Spleen (tissue), 7 donors: ENCODE results near the gene VENTX.

Source experiments
- CTCF ChIP-seq, 11 experiments: fragments of 200-600 bp in 7 of 11; fragments of 450-650 bp in 4 of 11; sonication (generic) in 4 of 11; IDR thresholded peaks in 8 of 11; conservative IDR thresholded peaks in 3 of 11; 1 replicate in 7 of 11; 2 replicates in 4 of 11; pipeline versions ENCODE4 v1.4.0 to v1.8.0; 2016 to 2021; ENCODE audit warnings: antibody characterized with exemption in 11 of 11, inconsistent platforms in 4 of 11, mild to moderate bottlenecking in 1 of 11
- POLR2AphosphoS5 ChIP-seq, 3 donors: sonication (generic); formaldehyde crosslinking; IDR thresholded peaks; one replicate each; pipeline ENCODE4 v1.5.1; 2017; ENCODE audit warnings: antibody characterized with exemption in 3 of 3
- donor health status: DM: no; HTN: no; CAD: no; lungs with moderate emphysema.
- donor health status: DM: no; HTN: no; CAD: no.
- donor health status: DM: no; HTN: no; CAD: no.

- no peak for TF ChIP-seq CTCF (IDR thresholded peaks at IDR 0.05 in 8 of 11, conservative IDR thresholded peaks at IDR 0.05 in 3 of 11)
- TF ChIP-seq POLR2AphosphoS5 (IDR thresholded peaks at IDR 0.05), result no peak
Observed at GRCh38 chr10:133243593-133243992, 5.9 kb downstream of the VENTX start.
